Measurements from ENCODE around the gene GPR78. TPM values are rescaled to one million over a fixed set of nuclear protein-coding genes. Genes with fewer than 3 reads are reported as not detected.

Gene GPR78
- total RNA-seq, 1 donor, result 2.2 TPM

DNA sequence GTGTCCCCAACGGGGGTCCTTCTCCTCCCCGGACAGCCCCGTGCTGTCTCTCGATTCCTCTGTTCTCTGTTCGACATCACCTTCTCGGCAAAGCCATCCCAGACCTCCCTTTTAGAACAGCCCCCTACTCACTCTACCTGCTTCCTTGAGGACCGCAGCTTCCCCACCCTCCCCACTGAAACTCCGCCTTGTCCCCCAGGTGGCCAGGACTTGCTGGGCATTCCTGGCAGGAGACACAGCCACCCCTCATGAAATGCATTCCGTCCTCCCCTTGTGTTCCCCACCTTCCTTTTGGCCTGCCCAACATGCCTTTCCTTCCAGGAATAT lies 34.8 kb upstream of the GPR78 start:
- TF ChIP-seq, protein P1, sequence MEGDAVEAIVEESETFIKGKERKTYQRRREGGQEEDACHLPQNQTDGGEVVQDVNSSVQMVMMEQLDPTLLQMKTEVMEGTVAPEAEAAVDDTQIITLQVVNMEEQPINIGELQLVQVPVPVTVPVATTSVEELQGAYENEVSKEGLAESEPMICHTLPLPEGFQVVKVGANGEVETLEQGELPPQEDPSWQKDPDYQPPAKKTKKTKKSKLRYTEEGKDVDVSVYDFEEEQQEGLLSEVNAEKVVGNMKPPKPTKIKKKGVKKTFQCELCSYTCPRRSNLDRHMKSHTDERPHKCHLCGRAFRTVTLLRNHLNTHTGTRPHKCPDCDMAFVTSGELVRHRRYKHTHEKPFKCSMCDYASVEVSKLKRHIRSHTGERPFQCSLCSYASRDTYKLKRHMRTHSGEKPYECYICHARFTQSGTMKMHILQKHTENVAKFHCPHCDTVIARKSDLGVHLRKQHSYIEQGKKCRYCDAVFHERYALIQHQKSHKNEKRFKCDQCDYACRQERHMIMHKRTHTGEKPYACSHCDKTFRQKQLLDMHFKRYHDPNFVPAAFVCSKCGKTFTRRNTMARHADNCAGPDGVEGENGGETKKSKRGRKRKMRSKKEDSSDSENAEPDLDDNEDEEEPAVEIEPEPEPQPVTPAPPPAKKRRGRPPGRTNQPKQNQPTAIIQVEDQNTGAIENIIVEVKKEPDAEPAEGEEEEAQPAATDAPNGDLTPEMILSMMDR (IDR thresholded peaks at IDR 0.05; ENCODE audit: insufficient read depth, low read depth, low read length), result no peak
- no peak overlapping the region for H3K4me3 ChIP-seq (ENCODE audit: low read depth, low read length)
- no peak for DNase-seq (ENCODE audit: low read depth)

DNA sequence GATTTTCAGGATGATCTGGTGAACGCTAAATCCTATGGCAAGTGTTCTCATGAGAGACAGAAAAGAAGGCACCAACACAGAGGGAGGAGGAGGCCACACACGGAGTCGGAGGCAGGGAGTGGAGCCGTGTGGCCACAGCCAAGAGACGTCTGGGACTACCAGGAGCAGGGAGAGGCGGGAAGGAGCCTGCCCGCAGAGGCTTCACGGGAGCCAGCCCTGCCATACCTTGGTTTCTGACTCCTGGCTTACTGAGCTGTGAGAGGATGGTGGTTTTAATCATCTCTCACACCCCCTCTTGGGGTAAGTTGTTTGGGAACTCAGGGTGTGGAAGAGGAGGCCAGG lies 33.5 kb upstream of the GPR78 start:
- TF ChIP-seq, protein P1 (IDR thresholded peaks at IDR 0.05; ENCODE audit: insufficient read depth, low read depth, low read length), result no peak
- H3K4me3 ChIP-seq (ENCODE audit: low read depth, low read length), result no peak overlapping the region
- no peak for DNase-seq (ENCODE audit: low read depth)

DNA sequence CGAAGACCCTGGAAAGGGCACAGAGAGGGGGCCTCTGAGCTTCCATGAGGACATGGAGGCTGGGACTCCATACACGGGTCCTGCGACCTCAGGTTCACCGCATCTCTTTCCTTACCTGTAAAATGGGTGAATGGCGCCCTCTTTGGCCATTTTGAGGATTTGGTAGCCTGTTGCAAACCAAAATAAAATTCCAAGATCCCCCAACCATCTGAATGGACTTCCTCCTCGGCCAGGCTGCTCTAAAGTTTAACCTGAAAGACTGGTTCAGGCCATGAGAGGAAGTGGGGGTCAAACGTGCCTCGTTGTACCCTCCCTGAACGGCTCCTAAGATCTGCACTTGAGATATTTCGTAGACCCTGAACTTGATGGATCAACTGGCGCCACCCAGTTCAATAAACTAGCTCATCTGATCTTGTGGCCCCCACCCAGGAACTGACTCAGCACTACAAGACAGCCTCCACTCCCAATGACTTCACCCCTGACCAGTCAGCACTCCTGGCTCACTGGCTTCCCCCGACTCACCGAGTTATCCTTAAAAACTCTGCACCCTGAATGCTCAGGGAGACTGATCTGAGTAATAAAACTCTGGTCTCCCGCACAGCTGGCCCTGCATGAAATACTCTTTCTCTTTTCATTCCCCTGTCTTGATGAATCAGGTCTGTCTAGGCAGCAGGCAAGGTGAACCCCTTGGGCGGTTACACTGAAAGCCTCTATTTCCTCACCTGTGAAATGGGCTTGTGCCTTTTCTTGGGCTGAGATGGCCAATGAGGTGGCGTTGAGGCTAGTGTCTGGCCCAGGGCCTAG lies 32.9 kb upstream of the GPR78 start:
- peak; percentile 68 for DNase-seq (ENCODE audit: low read depth)

DNA sequence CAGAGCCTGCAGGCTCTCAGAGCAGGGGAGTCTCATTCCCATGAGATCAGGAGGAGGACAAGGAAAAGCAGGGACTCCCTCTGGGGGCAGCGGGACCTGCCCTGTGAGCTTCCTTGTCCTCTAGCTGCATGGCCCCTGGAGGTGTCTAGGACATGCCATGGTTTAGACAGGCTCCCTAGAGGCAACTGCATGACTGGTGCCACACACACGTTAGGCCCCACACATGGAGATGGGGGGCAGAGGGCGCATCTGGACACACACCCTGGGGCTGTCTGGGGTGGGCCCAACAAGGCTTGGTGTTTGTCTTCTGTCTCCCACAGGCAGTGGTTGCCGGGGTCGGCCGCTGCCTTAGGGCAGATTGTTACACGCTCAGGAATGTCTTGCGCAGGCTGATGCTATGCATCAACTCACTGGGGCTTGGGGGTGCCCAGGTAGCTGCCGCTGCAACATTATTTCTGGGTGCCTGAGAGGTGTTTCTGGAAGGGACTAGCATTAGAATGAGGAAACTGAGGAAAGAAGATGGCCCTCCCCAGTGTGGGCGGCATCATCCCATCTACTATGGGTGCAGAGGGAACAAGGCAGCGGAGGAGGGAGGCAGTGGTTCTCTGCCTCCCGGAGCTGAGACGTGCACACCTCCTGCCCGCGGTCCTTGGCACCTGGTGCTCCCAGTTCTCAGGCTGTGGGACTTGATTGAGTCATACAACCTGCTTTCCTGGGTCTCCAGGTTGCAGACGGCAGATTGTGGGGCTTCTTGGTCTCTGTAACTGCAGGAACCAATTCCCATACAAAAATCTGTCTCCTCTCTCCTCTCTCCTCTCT lies 32.1 kb upstream of the GPR78 start:
- no peak overlapping the region for H3K4me3 ChIP-seq (ENCODE audit: low read depth, low read length)
- no peak for DNase-seq (ENCODE audit: low read depth)
- TF ChIP-seq, protein P1 (IDR thresholded peaks at IDR 0.05; ENCODE audit: insufficient read depth, low read depth, low read length), result no peak

More for the DNA sequence above, 32.9 kb upstream of the GPR78 start:
- TF ChIP-seq, protein P1 (IDR thresholded peaks at IDR 0.05; ENCODE audit: insufficient read depth, low read depth, low read length), result peak; percentile 46
- H3K4me3 ChIP-seq (ENCODE audit: low read depth, low read length), result no peak overlapping the region

DNA sequence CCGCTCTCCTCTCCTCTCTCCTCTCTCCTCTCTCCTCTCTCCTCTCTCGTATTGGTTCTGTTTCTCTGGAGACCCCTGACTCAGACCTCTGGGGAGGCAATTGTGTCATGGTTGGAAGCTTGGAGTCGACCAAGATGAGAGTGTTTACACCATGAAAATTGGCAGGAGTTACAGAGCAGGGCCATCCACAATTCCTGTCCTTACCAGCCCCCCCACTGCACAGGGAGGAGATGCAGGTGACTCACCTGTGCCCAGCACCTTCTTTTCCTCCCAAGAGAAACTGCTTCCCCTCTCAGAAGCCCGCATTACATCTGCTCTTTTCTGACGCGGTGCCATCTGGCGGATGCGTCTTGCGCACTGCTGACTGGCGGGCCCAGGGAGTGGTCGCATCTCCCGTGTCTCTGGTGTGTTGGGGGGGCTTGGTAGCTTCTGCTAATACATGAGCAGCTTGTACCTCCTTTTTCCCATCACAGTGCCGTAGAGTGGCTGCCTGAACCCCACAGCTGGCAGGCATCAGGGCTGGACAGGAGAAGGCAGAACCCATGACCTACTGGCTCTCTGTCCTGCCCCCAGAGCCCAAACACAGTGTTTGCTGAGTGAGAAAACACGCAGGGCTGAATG lies 31.4 kb upstream of the GPR78 start:
- peak; percentile 17 for DNase-seq (ENCODE audit: low read depth)
- TF ChIP-seq, protein P1 (IDR thresholded peaks at IDR 0.05; ENCODE audit: insufficient read depth, low read depth, low read length), result no peak
- H3K4me3 ChIP-seq (ENCODE audit: low read depth, low read length), result no peak overlapping the region

DNA sequence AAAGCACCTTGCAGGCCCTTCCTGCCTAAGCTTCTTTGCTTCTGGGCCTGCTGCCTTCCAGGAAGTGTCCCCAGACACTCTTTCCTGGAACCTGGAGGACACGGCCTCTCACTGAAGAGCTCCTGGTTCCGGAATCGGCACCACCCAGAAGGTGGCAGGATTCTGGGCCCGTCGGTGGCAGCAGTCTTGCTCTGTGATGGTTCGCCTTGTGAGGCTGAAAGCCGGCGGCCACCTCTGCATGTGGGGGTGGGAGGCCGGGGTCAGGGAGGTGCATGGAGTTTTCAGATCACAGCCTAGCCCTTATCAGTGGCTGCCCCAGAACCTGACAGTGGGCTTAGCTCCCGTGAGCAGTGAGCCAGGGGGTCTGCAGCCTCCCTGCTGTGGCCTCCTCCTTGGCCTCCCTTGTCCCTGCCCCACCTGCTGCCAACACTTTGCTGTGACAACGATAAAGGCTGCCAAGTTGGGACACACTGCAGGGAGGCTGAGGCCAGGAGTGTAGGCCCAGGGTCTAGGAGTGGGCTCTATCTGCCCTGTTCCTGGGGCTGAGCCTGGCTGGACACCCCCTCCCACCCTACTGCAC lies 30.8 kb upstream of the GPR78 start:
- no peak overlapping the region for H3K4me3 ChIP-seq (ENCODE audit: low read depth, low read length)
- no peak for DNase-seq (ENCODE audit: low read depth)
- TF ChIP-seq, protein P1 (IDR thresholded peaks at IDR 0.05; ENCODE audit: insufficient read depth, low read depth, low read length), result no peak

All from fibroblast of villous mesenchyme (primary cell).